ENCODE results near the gene THAP3.
"Not testable (repeated sequence)": the region's sequence is repeated elsewhere in the genome, so short reads cannot be mapped to it uniquely, and the experiment has no call there.

The THAP3 gene

GRCh38 chr1:6660415-6661049 lies 35.9 kb downstream of the THAP3 start:
- no peak overlapping the region for H3K4me2 ChIP-seq
- no peak overlapping the region for H3K27ac ChIP-seq
- H3K27me3 ChIP-seq = no peaks in the 10 kb centered on the region
- H3K36me3 ChIP-seq = peaks cover 46 to 91% (median 74%) of the 10 kb centered on the region in 11 experiments
- no peak overlapping the region for H3K9ac ChIP-seq
- peaks cover 0 to 22% (median 12%) of the 10 kb centered on the region in 10 experiments; a peak in 14 of 20 replicates for H3K4me1 ChIP-seq
- TF ChIP-seq Cebpa-rat (IDR thresholded peaks at IDR 0.05) = no peak
- peaks cover 6 to 95% (median 68%) of the 10 kb centered on the region in 11 experiments; a peak in 21 of 22 replicates for H4K20me1 ChIP-seq
- no peak overlapping the region for H3K4me3 ChIP-seq
- peaks cover 0 to 14% (median 0%) of the 10 kb centered on the region in 11 experiments; a peak in 4 of 22 replicates for H3K9me3 ChIP-seq (replicated peaks in 1 of 11)

- H3K27ac ChIP-seq, H3K4me2 ChIP-seq, H3K9ac ChIP-seq, H3K27me3 ChIP-seq, H3K4me3 ChIP-seq: not testable (repeated sequence)
- H3K9me3 ChIP-seq (replicated peaks in 1 of 11) = peaks cover 0 to 14% (median 0%) of the 10 kb centered on the region in 11 experiments; a peak in 4 of 22 replicates
- H3K4me1 ChIP-seq = peaks cover 0 to 14% (median 10%) of the 10 kb centered on the region in 10 experiments; a peak in 13 of 20 replicates
- peaks cover 57 to 94% (median 78%) of the 10 kb centered on the region in 11 experiments for H3K36me3 ChIP-seq
- peaks cover 6 to 86% (median 60%) of the 10 kb centered on the region in 11 experiments; a peak in 20 of 22 replicates for H4K20me1 ChIP-seq
These were observed 37.8 kb downstream of the THAP3 start for GRCh38 chr1:6662468-6662867.

DNA sequence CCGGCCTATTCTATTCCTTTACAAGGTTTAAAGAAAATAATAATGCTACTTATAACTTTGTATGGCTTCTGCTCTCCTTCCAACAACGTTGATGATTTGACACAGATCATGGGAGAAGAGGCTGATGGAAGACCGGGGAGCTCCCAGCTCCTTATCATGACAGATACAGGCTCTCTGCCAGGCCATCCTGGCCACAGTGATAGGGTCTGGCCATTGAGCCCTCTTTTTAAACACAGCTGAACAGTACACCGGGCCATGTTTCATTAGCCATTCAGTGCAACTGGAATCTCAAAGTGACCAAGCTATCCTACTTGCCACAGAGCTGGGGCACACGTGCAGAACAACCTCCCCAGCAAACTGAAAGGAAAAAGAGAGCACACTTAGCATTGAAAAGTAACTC lies 42.0 kb downstream of the THAP3 start:
- no peaks in the 10 kb centered on the region for H3K4me1 ChIP-seq
- H3K27ac ChIP-seq = no peak overlapping the region
- H3K4me3 ChIP-seq = no peak overlapping the region
- H3K27me3 ChIP-seq = no peaks in the 10 kb centered on the region
- H3K9ac ChIP-seq = no peak overlapping the region
- peaks cover 0 to 62% (median 30%) of the 10 kb centered on the region in 11 experiments; a peak in 14 of 22 replicates for H4K20me1 ChIP-seq
- H3K4me2 ChIP-seq = no peak overlapping the region
- H3K36me3 ChIP-seq = peaks cover 75 to 100% (median 95%) of the 10 kb centered on the region in 11 experiments
- no peak for TF ChIP-seq Cebpa-rat (IDR thresholded peaks at IDR 0.05)
- H3K9me3 ChIP-seq (replicated peaks in 1 of 11) = peaks cover 0 to 14% (median 0%) of the 10 kb centered on the region in 11 experiments; a peak in 4 of 22 replicates

- Histone ChIP-seq H3K9me3 (replicated peaks in 1 of 11) (peaks cover 0 to 14% (median 0%) of the 10 kb centered on the region in 11 experiments; a peak in 4 of 22 replicates), H3K4me2 (no peak overlapping the region), H3K9ac (no peak overlapping the region), H4K20me1 (peaks cover 0 to 62% (median 26%) of the 10 kb centered on the region in 11 experiments; a peak in 13 of 22 replicates), H3K4me3 (no peak overlapping the region), H3K27ac (no peak overlapping the region), H3K4me1 (no peaks in the 10 kb centered on the region), H3K36me3 (peaks cover 77 to 100% (median 95%) of the 10 kb centered on the region in 11 experiments), H3K27me3 (no peaks in the 10 kb centered on the region)
- TF ChIP-seq Cebpa-rat (IDR thresholded peaks at IDR 0.05) = no peak
These were observed 42.5 kb downstream of the THAP3 start for GRCh38 chr1:6667139-6667538.

DNA sequence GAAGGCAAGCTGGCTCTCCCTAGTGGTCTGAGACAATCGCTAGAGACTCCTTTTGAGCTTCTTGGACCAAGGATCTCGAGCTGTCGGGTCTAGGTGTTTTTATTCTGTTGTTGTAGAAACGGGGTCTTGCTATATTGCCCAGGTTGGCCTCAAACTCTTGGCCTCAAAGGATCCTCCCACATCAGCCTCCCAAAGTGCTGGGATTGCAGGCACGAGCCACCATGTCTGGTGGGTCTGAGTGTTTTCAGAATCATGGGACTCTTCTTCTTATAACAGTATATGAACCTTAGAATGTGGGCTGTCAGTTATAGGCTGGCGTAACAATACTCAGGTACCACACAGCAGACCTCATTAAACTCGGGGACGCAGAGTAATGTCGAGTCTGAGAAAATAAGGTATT lies 43.8 kb downstream of the THAP3 start:
- Histone ChIP-seq H3K9ac (no peak overlapping the region), H3K36me3 (peaks cover 77 to 100% (median 95%) of the 10 kb centered on the region in 11 experiments), H3K27ac (no peak overlapping the region), H3K4me3 (no peak overlapping the region), H3K9me3 (replicated peaks in 1 of 11) (peaks cover 0 to 4% (median 0%) of the 10 kb centered on the region in 11 experiments; a peak in 4 of 22 replicates), H3K4me2 (no peak overlapping the region), H3K4me1 (no peaks in the 10 kb centered on the region), H4K20me1 (peaks cover 0 to 60% (median 30%) of the 10 kb centered on the region in 11 experiments; a peak in 15 of 22 replicates), H3K27me3 (no peaks in the 10 kb centered on the region)
- no peak for TF ChIP-seq Cebpa-rat (IDR thresholded peaks at IDR 0.05)

DNA sequence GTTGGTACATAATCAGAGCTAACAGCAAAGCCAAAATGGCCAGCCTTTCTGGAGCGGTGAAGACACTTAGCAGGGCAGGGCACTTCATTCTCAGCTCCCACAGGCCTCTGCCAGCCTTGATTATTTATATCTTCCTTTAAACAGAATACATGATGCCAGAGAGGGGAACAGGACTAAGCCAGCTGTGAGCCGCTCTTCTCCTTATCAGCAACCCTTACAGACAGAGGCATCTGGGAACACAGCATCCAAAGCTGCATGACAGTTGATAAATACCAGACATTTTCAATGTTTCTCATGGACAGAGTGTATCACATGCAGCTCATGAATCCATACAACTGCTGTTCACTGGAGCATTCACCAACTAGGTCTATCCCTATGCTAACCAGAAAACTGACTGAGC lies 47.9 kb downstream of the THAP3 start:
- H3K36me3 ChIP-seq = peaks cover 81 to 100% (median 96%) of the 10 kb centered on the region in 11 experiments
- no peaks in the 10 kb centered on the region for H3K27me3 ChIP-seq
- H3K9me3 ChIP-seq (replicated peaks in 1 of 11) = no peaks in the 10 kb centered on the region
- H3K4me3 ChIP-seq = no peak overlapping the region
- no peak overlapping the region for H3K9ac ChIP-seq
- peaks cover 0 to 61% (median 31%) of the 10 kb centered on the region in 11 experiments; a peak in 14 of 22 replicates for H4K20me1 ChIP-seq
- H3K27ac ChIP-seq = no peak overlapping the region
- H3K4me1 ChIP-seq = no peaks in the 10 kb centered on the region
- TF ChIP-seq Cebpa-rat (IDR thresholded peaks at IDR 0.05) = no peak
- no peak overlapping the region for H3K4me2 ChIP-seq

DNA sequence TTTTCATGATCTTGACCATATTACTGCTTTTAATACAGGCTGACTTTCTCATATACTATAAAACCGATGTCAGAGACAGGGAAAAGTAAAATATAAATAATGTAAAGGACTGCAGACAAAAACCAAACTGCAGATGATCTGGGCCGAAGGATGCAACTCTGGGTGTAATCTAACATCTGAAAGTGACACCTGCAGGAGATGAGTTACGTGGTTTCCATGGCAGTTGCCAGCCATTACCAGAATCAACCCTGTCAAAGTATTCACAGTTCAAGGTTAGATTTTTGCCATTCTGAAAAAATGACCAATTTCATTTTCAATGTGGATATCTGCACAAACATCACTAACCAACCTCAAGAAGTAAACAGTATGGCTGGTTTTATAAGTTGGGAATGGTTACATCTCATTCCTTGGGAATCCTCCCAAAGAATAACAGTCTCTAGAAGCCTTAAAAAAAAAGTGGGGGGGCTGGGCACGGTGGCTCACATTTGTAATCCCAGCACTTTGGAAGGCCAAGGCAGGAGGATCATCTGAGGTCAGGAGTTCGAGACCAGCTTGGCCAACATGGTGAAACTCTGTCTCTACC lies 49.2 kb downstream of the THAP3 start:
- H3K9ac ChIP-seq = no peak overlapping the region
- no peaks in the 10 kb centered on the region for H3K9me3 ChIP-seq (replicated peaks in 1 of 11)
- H4K20me1 ChIP-seq = peaks cover 0 to 73% (median 35%) of the 10 kb centered on the region in 11 experiments; a peak in 14 of 22 replicates
- peaks cover 81 to 100% (median 96%) of the 10 kb centered on the region in 11 experiments for H3K36me3 ChIP-seq
- H3K4me2 ChIP-seq = no peak overlapping the region
- no peaks in the 10 kb centered on the region for H3K4me1 ChIP-seq
- no peak overlapping the region for H3K4me3 ChIP-seq
- no peak for TF ChIP-seq Cebpa-rat (IDR thresholded peaks at IDR 0.05)
- H3K27me3 ChIP-seq = no peaks in the 10 kb centered on the region
- H3K27ac ChIP-seq = no peak overlapping the region

DNA sequence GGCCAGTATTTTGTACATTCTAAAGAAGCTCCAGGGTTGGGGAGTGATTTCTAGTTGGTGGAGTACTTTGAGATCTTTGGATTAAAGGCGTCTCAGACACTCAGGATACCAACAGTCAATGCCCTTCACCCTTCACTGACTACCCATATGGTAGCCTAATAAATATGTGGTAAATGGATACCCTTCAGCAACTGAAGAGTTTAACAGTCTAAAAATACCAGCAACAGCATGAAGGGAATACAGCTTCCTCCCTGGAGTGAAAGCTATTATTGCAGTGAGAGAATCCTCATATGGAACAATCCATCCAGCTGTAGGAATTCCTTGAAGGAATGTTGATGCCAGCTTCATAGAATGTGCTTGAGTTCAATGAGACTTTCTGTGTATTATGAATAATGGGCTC lies 50.1 kb downstream of the THAP3 start:
- Histone ChIP-seq H3K9ac (no peak overlapping the region), H3K9me3 (replicated peaks in 1 of 11) (no peaks in the 10 kb centered on the region), H3K27ac (no peak overlapping the region), H4K20me1 (peaks cover 0 to 77% (median 35%) of the 10 kb centered on the region in 11 experiments; a peak in 14 of 22 replicates), H3K4me3 (no peak overlapping the region), H3K36me3 (peaks cover 85 to 100% (median 98%) of the 10 kb centered on the region in 11 experiments), H3K27me3 (no peaks in the 10 kb centered on the region), H3K4me1 (no peaks in the 10 kb centered on the region), H3K4me2 (no peak overlapping the region)
- TF ChIP-seq Cebpa-rat (IDR thresholded peaks at IDR 0.05) = no peak

DNA sequence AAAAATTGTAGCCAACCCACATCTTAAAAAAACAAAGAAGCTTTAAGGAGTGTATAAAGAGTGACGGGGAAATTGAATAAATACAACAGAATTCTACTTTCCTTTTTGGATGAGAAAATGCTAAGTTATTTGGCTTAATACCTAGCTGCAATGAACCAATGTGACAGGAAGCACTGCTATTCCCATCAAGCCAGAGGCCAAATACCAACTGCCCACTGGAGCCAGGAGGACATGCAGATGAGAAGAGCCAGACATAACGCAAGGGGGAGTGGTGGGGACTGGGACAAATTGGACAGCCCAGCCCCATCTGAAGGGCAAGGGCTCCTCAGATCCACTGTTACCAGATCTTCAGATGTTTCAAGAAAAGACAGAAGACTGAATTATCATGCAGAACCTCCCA lies 51.3 kb downstream of the THAP3 start:
- H3K4me3 ChIP-seq = no peak overlapping the region
- no peak overlapping the region for H3K27ac ChIP-seq
- H3K4me1 ChIP-seq = no peaks in the 10 kb centered on the region
- H3K36me3 ChIP-seq = peaks cover 92 to 100% (median 97%) of the 10 kb centered on the region in 11 experiments
- TF ChIP-seq Cebpa-rat (IDR thresholded peaks at IDR 0.05) = no peak
- H3K9ac ChIP-seq = no peak overlapping the region
- H3K9me3 ChIP-seq (replicated peaks in 1 of 11) = no peaks in the 10 kb centered on the region
- no peaks in the 10 kb centered on the region for H3K27me3 ChIP-seq
- H4K20me1 ChIP-seq = peaks cover 0 to 81% (median 41%) of the 10 kb centered on the region in 11 experiments; a peak in 14 of 22 replicates
- no peak overlapping the region for H3K4me2 ChIP-seq
